ENCODE measurements around the gene MDN1. TPM values are rescaled to one million over a fixed set of nuclear protein-coding genes. Genes with fewer than 3 reads are reported as not detected.

MDN1 gene
- total RNA-seq, 1 experiment from 2014 or later = 117 TPM

- H3K27me3 Mint-ChIP-seq (ENCODE audit: low read depth) = no peaks in the 10 kb centered on the region
- H3K27ac Mint-ChIP-seq = peak overlapping the region in 1 of 3 experiments; percentile 27; a peak in 1 of 7 replicates
- H3K4ac ChIP-seq (ENCODE audit: low read depth, low read length) = no peak overlapping the region
- no peak overlapping the region for H3K9ac ChIP-seq (ENCODE audit: extremely low read depth, insufficient read length, low read length)
- H3K4me1 ChIP-seq (ENCODE audit: insufficient read depth, low read length) = no peaks in the 10 kb centered on the region
- no peak overlapping the region for H3K4me2 ChIP-seq (ENCODE audit: insufficient read depth, insufficient read length, low read length)
- no peak overlapping the region for H2AK5ac ChIP-seq (ENCODE audit: insufficient read length, low read length)
- TF ChIP-seq CTCF (conservative IDR thresholded peaks at IDR 0.05) = no peak
- no peak overlapping the region for H2AFZ ChIP-seq (ENCODE audit: low read length)
- no peaks in the 10 kb centered on the region for H3K27me3 ChIP-seq (ENCODE audit: insufficient read depth, low read length)
- no peak overlapping the region for H3K23ac ChIP-seq (ENCODE audit: insufficient read length, low read depth, low read length)
- no peak overlapping the region for H4K91ac ChIP-seq (ENCODE audit: insufficient read length, low read depth, low read length)
- H2BK15ac ChIP-seq (ENCODE audit: low read depth, low read length) = no peak overlapping the region
- no peak overlapping the region for H3K14ac ChIP-seq (ENCODE audit: insufficient read depth, low read length)
- no peak overlapping the region for H3K18ac ChIP-seq (ENCODE audit: insufficient read length, low read depth, low read length)
- no peak overlapping the region for H3K27ac ChIP-seq (ENCODE audit: insufficient read length, low read depth, low read length)
- no peak overlapping the region for H2BK120ac ChIP-seq (ENCODE audit: low read depth, low read length, poor library complexity, severe bottlenecking)
- no peak overlapping the region for H3T11ph ChIP-seq (ENCODE audit: low read length)
- H3K36me3 Mint-ChIP-seq (ENCODE audit: insufficient read depth in 1 of 3, low read depth in 3 of 3) = peaks cover 54 to 84% (median 72%) of the 10 kb centered on the region in 3 experiments
- H3K9me3 ChIP-seq (ENCODE audit: control insufficient read depth, low read depth, low read length) = no peaks in the 10 kb centered on the region
- H4K20me1 ChIP-seq (ENCODE audit: control insufficient read depth, insufficient read depth, insufficient read length) = no peaks in the 10 kb centered on the region
- H3K23me2 ChIP-seq (ENCODE audit: insufficient read length, low read depth, low read length, poor library complexity, severe bottlenecking) = no peaks in the 10 kb centered on the region
- no peak overlapping the region for H4K8ac ChIP-seq (replicated peaks; ENCODE audit: insufficient read length, low read depth, low read length)
- H3K79me2 ChIP-seq (ENCODE audit: insufficient read depth, low read length) = no peaks in the 10 kb centered on the region
- no peak overlapping the region for H2BK12ac ChIP-seq (ENCODE audit: insufficient read length, low read depth, low read length)
- no peaks in the 10 kb centered on the region for H3K9me3 Mint-ChIP-seq
- no peak overlapping the region for H2BK5ac ChIP-seq (ENCODE audit: insufficient read length, low read length)
- no peak overlapping the region for H3K4me3 Mint-ChIP-seq
- H3K56ac ChIP-seq (ENCODE audit: insufficient read length, low read depth, low read length) = no peak overlapping the region
- no peak for DNase-seq
- no peak overlapping the region for H4K5ac ChIP-seq (ENCODE audit: insufficient read length, low read depth, low read length)
- H2BK20ac ChIP-seq (ENCODE audit: low read depth, low read length, poor library complexity, severe bottlenecking) = no peak overlapping the region
- no peaks in the 10 kb centered on the region for H3K79me1 ChIP-seq (ENCODE audit: insufficient read depth, low read depth, low read length, poor library complexity, severe bottlenecking)
- H3K4me1 Mint-ChIP-seq = no peaks in the 10 kb centered on the region
Observed at GRCh38 chr6:89734526-89734925, 85.1 kb downstream of the MDN1 start.
